H4 (cell line): ENCODE data around the gene RYR2. TPM values are rescaled to one million over a fixed set of nuclear protein-coding genes. Genes with fewer than 3 reads are reported as not detected.

Experiments
- DNase-seq: peaks from one replicate; pipeline ENCODE4 v3.0.0-alpha.2; 2015; ENCODE audit warnings: low spot score
- total RNA-seq: library from RNA; depleted of rRNA; stranded (reverse); fragments of >200 nt; shearing (Covaris generic); gene quantifications from 2 replicates; pipeline ENCODE4 v1.2.3, GENCODE V29; 2014

Gene RYR2
- total RNA-seq, 1 experiment from 2014 or later, result 1.7 TPM

DNA sequence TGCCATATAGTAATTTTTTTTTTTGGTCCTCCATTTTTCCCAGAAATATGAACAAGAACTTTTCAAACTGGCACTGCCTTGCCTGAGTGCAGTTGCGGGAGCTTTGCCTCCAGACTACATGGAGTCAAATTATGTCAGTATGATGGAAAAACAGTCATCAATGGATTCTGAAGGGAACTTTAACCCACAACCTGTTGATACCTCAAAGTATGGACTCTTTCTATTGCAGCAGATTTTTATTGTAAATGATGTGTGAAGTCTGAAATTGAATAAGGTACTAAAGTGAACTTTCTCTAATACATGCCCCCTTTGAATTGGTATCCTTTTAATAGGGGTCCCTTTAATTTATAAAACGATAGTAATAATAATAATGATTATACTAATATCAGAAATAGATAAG, 613.8 kb downstream of the RYR2 start:
- no peak for DNase-seq

DNA sequence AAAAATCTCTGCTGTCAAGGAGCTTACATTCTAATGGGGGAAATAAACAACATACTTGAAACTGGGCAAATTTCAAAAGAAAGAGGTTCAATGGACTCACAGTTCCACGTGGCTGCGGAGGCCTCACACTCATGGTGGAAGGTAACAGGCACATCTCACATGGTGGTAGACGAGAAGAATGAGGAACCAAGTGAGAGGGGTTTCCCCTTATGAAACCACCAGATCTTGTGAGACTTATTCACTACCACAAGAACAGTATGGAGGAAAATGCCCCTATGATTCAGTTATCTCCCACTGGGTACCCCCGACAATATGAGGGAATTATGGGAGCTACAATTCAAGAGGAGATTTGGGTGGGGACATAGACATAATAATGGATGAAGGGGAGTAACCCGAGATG, 622.4 kb downstream of the RYR2 start:
- DNase-seq, result no peak

DNA sequence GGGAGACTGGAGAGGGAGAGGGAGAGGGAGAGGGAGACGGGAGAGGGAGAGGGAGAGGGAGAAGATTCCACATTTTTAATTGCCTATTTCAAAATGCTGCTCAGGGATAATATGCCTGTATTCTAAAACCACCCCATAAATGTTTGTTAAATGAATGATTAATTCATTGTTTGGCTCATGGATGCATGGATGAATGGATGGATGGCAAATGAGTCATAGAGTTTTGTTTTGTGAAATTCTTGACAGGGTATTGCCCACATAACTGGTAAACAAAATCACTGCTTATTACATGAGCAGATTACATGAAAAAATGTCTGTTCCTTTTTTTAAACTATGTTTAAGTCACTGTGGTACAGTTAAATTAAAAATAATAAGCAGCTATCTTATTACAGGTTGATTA, 628.3 kb downstream of the RYR2 start:
- no peak for DNase-seq

DNA sequence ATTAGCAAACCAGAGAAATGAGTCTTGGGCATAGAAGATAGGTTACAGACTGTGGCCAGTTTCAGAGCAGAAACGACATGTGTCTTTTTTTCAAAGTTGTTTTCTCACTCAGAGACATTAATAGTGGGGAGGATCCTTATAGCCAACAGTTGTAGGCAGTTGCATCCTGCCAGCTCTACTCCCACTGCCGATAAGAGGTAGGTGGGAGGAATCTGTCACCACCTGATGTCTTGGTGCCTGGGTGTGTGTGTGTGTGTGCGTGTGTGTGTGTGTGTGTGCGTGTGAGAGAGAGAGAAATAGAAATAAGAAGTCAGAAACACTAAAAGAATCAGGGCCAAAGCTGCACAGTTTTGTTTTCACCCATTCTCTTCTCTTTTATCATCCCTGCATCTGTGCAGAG, 629.3 kb downstream of the RYR2 start:
- DNase-seq, result no peak

DNA sequence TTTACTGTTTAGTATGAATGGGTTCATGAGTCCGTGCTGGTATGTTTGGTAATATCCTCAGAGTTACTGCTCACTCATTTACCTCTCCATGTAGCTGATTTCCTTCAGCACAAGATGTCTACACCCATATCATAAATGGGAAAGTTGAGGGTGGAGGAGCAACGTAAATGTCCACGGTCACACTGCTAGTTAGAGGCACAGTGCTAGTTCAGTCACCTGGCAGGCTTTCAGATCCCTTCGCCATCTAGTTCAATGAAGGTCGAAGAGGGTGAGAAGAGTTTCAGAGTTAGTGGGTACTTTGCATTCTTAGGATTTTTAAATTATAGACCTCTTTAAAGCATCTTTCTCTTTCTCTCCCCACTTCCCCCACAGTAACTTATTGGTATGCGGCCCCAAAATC, 630.0 kb downstream of the RYR2 start:
- no peak for DNase-seq

DNA sequence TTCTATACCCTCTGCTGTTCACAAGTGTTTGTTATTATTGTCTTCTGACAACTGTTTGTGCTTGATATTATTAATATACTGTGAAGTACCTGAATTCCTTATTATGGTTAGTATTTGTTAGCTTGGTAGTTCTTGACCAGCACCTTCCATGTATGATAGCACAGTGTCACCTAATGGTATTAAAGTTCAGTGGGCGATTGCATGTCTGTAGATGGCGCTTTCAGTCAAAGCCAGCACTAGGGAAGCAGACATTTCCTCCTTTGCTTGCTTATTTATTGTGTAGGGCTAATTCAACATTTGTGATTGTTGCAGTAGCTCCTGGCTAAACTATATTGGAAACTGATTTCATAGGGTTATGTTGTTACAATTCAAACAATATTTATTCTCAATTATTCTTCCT, 630.8 kb downstream of the RYR2 start:
- peak; percentile 10 for DNase-seq

DNA sequence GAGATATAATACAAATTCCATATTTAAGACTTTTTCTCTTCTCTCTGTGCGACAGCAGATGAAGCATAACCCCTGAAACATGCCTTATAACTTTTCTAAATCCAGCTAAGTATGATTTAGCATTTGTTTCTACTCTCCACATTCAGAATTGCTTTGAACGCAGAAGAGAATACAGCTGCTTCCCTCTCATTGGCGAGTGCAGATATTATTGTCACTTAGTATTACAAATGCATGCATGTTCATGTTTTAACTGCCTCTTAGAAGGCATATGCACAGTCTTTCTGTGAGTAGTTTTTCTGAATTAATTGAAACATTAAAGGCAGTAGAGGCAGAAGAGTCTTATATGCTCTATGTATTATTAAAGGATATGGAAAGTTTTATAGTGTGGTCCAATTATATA, 631.6 kb downstream of the RYR2 start:
- no peak for DNase-seq

DNA sequence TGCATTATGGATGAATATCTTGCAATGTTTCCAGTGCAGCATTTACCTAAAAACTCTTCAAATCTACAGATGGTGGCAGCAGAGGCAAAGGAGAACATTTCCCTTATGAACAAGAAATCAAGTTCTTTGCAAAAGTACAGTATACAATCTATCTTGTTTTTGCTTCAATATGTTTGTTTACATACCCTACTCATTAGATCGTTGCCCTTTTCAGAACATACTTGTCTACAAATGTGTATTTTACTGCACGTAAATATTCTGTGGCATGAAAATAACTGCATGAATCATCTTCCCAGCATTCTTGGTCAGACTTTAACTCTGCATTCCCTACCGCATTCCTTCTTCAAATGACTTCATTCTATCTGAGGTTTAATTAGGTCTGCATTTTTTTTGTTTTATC, 636.0 kb downstream of the RYR2 start:
- DNase-seq, result peak; percentile 71

DNA sequence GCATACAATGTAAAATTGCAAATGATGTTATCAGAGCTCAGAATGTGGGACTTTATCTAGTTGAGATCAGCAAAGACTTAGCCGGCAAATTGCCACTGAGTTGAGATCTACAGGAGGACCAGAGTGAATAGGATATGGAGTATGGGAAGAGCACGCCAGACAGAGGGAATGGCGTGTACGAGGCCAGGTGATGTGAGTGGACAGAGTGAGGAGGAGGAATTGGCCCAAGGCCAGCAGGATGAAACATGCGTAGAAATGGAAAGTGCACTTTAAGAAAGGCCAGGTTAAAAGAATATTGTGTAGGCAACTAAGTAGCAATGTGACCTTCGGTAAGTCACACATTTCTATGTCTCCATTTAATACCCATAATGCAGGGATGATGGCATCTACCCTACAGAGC, 637.7 kb downstream of the RYR2 start:
- DNase-seq, result no peak

DNA sequence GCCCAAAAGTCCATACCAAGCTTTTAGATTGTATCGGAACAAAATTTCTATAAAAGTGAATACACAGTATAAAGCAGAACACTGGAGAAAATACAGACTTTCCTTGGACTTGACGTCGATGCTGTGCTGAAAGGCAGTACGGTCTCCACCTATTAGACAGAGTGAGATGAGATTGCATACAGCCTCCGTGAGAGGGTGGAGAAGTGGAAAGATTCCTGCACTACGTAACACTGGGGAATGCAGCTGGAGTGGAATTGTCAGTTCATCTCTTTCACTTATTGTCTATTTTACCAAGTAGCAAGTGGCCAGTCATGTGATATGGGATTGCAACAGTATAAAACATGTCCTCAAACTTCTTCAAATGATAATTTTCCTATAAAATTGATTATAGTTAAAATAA, 639.2 kb downstream of the RYR2 start:
- no peak for DNase-seq

DNA sequence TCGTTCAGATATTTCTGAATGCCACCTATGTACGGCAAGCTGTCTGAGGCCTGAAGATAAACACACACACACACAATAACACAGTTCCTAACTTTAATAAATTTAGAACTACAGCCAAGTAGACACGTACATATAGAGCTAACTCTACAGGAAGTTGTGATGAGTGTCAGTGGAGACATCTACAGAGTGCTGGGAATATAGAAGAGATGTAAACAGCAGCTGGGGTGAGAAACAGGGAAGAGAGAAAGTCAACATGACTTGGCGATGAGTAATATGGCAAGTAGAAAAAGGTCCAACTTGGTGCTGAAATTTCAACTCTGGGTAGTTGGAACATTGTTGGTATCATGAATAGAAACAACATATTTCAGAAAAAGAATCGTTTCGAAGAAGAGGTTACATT, 642.3 kb downstream of the RYR2 start:
- DNase-seq, result peak; percentile 12

DNA sequence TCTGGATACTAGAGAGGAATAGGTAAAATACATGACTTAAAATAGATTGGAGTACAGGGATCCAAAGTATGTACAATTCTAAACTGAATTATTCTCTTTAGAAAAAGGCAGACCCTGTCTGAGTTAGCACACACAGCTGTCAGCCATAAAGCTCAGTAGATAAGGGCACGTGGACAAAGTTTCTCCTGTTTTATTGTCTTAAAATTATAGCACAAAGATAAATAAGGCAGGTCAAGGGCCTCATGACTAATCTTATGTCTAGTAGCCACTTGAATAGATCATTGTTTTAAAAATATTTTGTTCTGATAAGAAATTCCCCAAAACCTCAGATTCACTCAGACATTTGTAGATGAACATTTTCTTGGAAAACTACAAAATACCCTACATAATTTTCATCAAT, 643.6 kb downstream of the RYR2 start:
- DNase-seq, result no peak

DNA sequence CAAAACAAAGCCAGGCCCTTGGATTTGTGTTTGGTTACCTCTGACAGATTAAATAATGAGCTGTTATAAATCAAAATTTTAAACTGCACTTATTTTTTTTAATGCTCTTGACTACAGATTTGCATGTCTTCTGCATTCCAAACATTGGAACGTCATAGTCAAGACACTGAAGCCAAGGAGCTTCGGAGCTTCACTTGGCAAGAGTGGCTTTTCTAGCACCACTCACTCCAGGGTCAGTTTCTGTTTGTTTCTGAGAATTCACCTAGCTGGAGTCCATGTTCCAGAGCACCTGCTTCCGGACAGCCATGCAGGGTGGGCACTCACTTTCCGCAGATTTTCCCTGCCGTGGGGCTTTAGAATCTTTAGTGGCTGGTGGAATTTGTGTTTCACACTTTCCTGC, 645.8 kb downstream of the RYR2 start:
- DNase-seq, result no peak

DNA sequence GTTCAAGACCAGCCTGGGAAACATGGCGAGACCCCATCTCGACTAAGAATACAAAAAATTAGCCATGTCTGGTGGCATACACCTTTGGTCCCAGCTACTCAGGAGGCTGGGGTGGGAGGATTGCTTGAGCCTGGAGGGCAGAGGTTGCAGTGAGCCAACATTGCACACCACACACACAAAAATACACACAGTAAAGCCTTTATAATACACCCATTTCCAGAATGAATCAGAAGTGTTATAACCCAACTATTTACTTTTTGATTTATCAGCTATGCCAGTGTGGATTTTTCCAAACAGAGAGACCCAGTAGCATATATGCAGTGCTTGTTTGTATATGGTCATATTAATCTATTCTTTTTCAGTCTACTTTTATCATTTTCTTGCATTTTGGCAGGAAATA, 648.7 kb downstream of the RYR2 start:
- no peak for DNase-seq

DNA sequence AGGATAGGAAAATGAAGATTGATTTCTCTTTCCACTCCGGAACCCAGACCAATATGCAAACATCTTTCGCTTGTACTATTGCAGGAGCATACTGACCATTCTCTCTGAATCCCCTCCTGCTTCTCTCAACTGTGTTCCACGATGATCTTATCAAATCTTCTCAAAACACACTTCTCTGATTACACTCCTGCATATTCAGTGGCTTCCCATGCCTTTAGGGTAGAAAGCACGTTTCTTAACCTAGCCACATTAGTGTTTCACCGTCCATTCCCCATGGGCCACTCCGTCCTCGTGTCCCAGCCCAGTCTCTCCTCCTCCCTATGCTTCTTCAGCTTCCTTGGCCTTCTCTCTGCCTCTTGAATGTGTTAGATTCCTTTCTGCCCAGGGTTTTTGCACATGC, 650.3 kb downstream of the RYR2 start:
- DNase-seq, result no peak

DNA sequence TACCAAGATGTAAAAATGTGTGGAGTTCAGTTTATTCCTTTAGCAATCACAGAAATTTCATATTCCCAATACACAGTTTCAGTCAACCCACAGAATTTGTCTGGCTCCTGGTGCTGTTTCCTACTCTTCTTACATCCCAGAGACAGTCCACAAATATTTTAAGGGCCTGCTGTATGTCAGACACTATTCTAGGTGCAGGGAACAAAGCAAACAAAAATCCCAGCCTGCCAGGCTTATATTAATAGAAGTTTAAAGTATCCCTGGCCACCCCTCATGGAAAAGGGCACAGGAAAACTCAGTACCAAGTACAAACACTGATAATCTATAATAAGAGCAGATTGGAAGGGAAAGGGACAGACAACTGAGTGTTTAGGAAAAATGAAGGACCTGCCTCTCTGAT, 653.9 kb downstream of the RYR2 start:
- DNase-seq, result no peak

DNA sequence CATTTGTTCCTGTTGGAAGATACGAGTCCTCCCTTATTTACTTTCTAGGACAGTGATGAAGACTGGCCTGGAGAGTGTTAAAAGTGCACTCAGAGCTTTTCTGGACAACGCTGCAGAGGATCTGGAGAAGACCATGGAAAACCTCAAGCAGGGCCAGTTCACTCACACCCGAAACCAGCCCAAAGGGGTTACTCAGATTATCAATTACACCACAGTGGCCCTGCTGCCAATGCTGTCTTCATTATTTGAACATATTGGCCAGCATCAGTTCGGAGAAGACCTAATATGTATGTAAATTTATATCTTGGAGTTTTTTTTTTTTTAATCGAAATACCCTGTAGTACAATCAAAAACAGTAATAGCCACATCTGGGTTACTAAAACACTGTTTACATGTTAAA, 658.2 kb downstream of the RYR2 start:
- DNase-seq, result no peak

DNA sequence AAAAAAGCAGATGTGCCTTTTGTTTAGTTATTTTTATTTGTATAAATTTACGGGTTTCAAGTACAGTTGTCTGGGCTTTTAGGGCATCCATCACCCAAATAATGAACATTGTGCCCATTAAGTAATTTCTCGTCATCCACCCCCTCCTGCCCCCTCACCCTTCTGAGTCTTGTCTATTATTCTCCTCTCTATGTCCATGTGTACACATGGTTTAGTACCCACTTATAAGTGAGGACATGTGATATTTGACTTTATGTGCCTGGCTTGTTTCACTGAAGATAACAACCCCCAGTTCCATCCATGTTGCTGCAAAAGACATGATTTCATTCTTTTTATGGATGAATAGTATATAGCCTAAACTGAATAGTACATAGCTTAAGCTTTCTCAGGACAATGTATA, 659.5 kb downstream of the RYR2 start:
- DNase-seq, result no peak

DNA sequence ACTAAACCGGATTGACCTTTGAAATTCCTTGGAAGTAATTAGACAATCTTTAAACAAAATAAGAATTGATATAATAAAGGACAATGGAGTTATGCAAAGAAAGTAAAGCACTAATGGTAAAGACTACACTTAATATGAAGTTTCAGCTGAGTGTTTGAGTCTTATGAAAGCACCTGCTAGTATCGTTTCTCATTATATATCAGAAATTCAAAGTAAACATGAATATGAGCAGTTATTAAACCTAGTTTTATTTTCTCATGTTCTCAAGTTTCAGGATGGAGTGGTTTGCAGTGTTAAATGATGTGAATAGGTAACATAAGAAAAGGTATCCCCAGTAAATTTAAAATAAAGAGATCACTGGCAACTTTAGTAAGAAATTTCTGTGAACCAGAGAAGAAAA, 660.2 kb downstream of the RYR2 start:
- no peak for DNase-seq

DNA sequence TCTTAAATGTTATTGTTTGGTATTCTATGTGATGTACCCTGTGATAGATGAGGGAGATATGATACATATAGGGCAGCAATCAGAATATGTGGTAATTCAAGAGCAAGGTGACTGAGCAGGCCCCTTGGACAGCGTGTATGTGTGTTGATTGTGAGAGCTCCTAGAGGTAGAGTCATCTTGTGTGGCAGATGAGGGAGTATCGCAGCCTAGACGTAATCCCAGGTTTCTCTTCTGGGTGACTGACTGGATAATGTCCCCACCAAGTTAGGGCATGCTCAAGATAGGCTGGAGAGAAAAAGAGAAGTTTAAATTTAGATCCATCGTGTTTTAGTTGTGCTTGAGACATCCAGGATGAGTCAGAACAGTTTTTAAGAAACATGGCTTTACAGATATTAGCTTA, 663.5 kb downstream of the RYR2 start:
- DNase-seq, result no peak

DNA sequence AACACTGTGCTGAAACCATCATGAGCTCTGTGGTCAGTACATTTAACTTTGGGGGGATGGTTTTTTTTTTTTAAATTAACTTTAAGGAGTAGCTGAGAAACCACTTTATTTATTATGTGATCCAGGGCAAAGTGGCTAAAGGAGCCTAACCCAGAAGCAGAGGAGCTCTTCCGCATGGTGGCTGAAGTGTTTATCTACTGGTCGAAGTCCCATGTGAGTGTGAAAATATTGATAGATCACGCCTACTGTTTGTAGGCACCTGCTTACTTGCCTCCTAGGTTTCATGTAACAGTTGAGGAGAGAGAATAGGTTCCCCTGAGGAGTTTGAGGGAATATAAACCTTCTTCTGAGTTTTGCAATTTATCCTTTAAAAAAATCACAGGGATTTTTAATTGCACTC, 667.4 kb downstream of the RYR2 start:
- no peak for DNase-seq

DNA sequence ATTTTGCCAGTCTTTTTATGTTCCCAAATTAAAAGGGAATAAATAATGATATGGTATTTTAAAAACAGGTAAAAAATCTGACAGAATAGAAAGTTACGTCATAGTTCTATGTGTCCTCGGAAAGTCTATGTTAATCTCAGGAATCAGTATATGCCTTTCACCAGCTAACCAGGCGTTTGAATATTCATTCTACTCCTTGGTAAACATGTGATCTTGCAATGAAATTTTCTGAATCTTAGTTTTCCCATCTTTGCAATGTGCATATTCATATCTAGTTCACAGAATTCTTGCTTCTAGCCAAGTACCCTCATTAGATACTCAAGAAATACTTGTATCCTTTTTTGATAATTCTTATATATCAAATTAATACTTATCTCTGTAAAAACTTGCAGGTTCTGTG, 669.3 kb downstream of the RYR2 start:
- DNase-seq, result no peak

DNA sequence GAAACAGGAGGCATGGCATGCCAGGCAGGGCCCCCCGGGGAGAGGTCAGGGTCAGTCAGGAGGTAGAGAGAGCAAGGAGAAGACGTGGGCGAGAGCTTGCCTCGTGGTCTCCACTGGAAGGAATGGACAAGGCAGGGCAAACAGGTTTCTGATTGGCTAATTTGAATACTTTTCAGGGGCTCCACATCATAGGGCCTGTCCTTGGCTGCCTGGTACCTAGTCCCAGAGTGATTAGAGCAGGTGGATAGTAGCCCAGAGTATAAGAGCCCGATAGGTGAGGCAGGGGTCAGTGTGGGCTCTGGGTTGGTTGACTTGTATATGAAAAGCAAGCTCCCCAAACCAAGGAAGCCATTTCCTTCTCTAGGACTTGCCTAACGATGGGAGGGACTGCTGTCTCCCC, 670.1 kb downstream of the RYR2 start:
- DNase-seq, result no peak

DNA sequence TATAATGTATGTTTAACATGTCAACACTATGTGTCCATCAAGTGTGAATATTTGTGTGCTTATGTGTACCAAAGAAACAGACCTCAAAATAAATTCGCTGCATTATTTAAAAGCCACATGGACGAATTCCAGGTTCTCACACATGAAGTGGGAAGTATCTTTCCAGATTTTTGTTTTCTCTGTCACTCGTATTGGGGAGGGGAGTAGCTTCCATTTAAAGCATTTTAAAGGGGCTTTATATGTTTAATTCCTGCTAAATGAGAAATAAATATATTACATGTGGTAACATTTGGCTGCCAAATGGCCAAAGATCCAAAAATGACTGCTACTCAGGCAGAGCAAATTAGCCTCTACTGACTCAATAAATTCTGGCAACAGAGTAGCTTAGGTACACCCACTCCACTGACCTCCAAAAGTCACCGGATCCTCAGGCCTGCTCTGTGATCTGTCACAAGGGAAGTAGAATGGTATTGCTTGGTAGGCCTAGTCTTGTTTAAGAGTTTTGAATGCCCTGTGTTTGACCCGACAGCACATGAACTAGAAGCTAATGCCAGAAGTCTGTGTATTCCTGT, 670.7 kb downstream of the RYR2 start:
- DNase-seq, result no peak

DNA sequence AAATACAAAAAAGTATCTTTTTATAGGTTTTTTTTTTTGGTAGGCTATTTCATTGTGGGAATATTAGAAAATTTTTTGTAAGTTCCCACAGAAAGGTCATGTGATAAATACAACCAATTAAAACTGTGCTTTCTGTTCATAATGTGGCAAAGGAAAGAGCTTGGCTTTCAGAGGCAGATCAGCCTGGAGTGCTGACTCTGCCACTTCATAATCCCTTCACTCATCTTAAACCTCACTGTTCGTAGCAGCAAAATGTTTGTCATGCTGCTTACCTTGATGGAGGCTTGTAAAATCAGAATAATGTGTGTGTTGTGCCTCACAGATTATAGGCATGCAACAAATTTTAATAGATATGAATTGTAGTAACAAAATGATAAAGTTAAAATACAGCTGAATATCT, 671.9 kb downstream of the RYR2 start:
- DNase-seq, result no peak
